WTC11 (cell line): ENCODE results near the gene CCDC175.

Experiments
- NFYB ChIP-seq: sonication (generic); formaldehyde crosslinking; conservative IDR thresholded peaks from 2 replicates; pipeline ENCODE4 v1.8.0; 2022; ENCODE audit warnings: low read depth, missing genetic modification reagents
- TEAD4 ChIP-seq: sonication (generic); formaldehyde crosslinking; IDR thresholded peaks from 2 replicates; pipeline ENCODE4 v1.8.0; 2022; ENCODE audit warnings: mild to moderate bottlenecking, missing genetic modification reagents
- TP53 ChIP-seq: sonication (generic); formaldehyde crosslinking; IDR thresholded peaks from 2 replicates; pipeline ENCODE4 v1.8.1; 2023; ENCODE audit warnings: mild to moderate bottlenecking, missing genetic modification reagents
- ZNF121 ChIP-seq: sonication (generic); formaldehyde crosslinking; IDR thresholded peaks from 2 replicates; pipeline ENCODE4 v1.8.0; 2023; ENCODE audit warnings: missing genetic modification reagents
- TF ChIP-seq, protein P1 (sequence below): sonication (generic); formaldehyde crosslinking; IDR thresholded peaks from 2 replicates; pipeline ENCODE4 v1.8.1; 2022; ENCODE audit warnings: mild to moderate bottlenecking, missing genetic modification reagents, moderate library complexity, borderline replicate concordance
- TF ChIP-seq, protein P2 (sequence below): sonication (generic); formaldehyde crosslinking; IDR thresholded peaks from 2 replicates; pipeline ENCODE4 v1.8.1; 2023; ENCODE audit warnings: mild to moderate bottlenecking, missing genetic modification reagents
- TF ChIP-seq, protein P3 (sequence below): sonication (generic); formaldehyde crosslinking; IDR thresholded peaks from 2 replicates; pipeline ENCODE4 v1.8.1; 2023; ENCODE audit warnings: mild to moderate bottlenecking, missing genetic modification reagents, moderate library complexity
- TF ChIP-seq, protein P4 (sequence below): fragments of 200-600 bp; IDR thresholded peaks from 2 replicates; pipeline ENCODE4 v1.8.0; 2022; ENCODE audit warnings: antibody characterized with exemption
- TF ChIP-seq, protein P5 (sequence below): sonication (generic); formaldehyde crosslinking; conservative IDR thresholded peaks from 2 replicates; pipeline ENCODE4 v1.8.1; 2022; ENCODE audit warnings: mild to moderate bottlenecking, missing genetic modification reagents
- TF ChIP-seq, protein P6 (sequence below): fragments of 250-450 bp; sonication (Bioruptor Pico); IDR thresholded peaks from 2 replicates; pipeline ENCODE4 v1.9.0; 2021; ENCODE audit warnings: moderate library complexity, mild to moderate bottlenecking, inconsistent platforms, borderline replicate concordance
- TF ChIP-seq, protein P7 (sequence below): sonication (generic); formaldehyde crosslinking; IDR thresholded peaks from 2 replicates; pipeline ENCODE4 v1.8.1; 2022; ENCODE audit warnings: missing genetic modification reagents, borderline replicate concordance

DNA sequence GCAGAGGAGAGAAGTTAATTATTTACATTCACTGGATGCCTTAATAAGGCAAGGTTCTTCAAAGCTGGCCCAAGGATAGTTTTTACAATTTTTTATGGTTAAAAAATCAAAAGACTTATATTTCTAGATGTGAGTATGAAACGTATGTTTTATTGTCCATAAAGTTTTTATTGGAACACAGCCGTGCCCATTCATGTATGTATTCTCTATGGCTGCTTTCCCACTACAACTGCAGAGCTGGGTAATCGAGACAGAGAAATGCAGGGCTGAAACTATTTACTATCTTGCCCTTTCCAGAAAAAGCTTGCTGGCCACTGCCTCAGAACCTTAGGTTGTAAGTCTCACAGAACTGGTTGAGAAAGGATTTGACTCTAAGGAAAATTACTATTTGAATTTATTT is 75.9 kb downstream of the CCDC175 start:
- TF ChIP-seq NFYB (CRISPR knock-in tag) = no peak
- TF ChIP-seq, protein P1, sequence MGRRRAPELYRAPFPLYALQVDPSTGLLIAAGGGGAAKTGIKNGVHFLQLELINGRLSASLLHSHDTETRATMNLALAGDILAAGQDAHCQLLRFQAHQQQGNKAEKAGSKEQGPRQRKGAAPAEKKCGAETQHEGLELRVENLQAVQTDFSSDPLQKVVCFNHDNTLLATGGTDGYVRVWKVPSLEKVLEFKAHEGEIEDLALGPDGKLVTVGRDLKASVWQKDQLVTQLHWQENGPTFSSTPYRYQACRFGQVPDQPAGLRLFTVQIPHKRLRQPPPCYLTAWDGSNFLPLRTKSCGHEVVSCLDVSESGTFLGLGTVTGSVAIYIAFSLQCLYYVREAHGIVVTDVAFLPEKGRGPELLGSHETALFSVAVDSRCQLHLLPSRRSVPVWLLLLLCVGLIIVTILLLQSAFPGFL (CRISPR knock-in tag) = no peak
- TF ChIP-seq, protein P2, sequence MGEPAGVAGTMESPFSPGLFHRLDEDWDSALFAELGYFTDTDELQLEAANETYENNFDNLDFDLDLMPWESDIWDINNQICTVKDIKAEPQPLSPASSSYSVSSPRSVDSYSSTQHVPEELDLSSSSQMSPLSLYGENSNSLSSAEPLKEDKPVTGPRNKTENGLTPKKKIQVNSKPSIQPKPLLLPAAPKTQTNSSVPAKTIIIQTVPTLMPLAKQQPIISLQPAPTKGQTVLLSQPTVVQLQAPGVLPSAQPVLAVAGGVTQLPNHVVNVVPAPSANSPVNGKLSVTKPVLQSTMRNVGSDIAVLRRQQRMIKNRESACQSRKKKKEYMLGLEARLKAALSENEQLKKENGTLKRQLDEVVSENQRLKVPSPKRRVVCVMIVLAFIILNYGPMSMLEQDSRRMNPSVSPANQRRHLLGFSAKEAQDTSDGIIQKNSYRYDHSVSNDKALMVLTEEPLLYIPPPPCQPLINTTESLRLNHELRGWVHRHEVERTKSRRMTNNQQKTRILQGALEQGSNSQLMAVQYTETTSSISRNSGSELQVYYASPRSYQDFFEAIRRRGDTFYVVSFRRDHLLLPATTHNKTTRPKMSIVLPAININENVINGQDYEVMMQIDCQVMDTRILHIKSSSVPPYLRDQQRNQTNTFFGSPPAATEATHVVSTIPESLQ (CRISPR knock-in tag) = no peak
- TF ChIP-seq, protein P3, sequence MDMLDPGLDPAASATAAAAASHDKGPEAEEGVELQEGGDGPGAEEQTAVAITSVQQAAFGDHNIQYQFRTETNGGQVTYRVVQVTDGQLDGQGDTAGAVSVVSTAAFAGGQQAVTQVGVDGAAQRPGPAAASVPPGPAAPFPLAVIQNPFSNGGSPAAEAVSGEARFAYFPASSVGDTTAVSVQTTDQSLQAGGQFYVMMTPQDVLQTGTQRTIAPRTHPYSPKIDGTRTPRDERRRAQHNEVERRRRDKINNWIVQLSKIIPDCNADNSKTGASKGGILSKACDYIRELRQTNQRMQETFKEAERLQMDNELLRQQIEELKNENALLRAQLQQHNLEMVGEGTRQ (CRISPR knock-in tag) = no peak
- TF ChIP-seq TP53 (CRISPR knock-in tag) = no peak
- TF ChIP-seq, protein P4, sequence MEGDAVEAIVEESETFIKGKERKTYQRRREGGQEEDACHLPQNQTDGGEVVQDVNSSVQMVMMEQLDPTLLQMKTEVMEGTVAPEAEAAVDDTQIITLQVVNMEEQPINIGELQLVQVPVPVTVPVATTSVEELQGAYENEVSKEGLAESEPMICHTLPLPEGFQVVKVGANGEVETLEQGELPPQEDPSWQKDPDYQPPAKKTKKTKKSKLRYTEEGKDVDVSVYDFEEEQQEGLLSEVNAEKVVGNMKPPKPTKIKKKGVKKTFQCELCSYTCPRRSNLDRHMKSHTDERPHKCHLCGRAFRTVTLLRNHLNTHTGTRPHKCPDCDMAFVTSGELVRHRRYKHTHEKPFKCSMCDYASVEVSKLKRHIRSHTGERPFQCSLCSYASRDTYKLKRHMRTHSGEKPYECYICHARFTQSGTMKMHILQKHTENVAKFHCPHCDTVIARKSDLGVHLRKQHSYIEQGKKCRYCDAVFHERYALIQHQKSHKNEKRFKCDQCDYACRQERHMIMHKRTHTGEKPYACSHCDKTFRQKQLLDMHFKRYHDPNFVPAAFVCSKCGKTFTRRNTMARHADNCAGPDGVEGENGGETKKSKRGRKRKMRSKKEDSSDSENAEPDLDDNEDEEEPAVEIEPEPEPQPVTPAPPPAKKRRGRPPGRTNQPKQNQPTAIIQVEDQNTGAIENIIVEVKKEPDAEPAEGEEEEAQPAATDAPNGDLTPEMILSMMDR = no peak
- TF ChIP-seq ZNF121 = no peak
- TF ChIP-seq, protein P5, sequence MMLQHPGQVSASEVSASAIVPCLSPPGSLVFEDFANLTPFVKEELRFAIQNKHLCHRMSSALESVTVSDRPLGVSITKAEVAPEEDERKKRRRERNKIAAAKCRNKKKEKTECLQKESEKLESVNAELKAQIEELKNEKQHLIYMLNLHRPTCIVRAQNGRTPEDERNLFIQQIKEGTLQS (CRISPR knock-in tag) = no peak
- TF ChIP-seq, protein P6, sequence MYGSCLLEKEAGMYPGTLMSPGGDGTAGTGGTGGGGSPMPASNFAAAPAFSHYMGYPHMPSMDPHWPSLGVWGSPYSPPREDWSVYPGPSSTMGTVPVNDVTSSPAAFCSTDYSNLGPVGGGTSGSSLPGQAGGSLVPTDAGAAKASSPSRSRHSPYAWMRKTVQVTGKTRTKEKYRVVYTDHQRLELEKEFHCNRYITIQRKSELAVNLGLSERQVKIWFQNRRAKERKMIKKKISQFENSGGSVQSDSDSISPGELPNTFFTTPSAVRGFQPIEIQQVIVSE (CRISPR knock-in tag) = no peak
- TF ChIP-seq, protein P7, sequence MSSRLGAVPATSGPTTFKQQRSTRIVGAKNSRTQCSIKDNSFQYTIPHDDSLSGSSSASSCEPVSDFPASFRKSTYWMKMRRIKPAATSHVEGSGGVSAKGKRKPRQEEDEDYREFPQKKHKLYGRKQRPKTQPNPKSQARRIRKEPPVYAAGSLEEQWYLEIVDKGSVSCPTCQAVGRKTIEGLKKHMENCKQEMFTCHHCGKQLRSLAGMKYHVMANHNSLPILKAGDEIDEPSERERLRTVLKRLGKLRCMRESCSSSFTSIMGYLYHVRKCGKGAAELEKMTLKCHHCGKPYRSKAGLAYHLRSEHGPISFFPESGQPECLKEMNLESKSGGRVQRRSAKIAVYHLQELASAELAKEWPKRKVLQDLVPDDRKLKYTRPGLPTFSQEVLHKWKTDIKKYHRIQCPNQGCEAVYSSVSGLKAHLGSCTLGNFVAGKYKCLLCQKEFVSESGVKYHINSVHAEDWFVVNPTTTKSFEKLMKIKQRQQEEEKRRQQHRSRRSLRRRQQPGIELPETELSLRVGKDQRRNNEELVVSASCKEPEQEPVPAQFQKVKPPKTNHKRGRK = no peak
- TF ChIP-seq TEAD4 = no peak
